Measurements from ENCODE around the gene DAAM2.

GRCh38 chr6:39791311-39791710, 865 bp upstream of the DAAM2 start:
- no peak for TF ChIP-seq CTCF (IDR thresholded peaks at IDR 0.05)
- no peak for TF ChIP-seq POLR2A (IDR thresholded peaks at IDR 0.05)
